Fibroblast of lung (primary cell): Measurements from ENCODE around the gene YBX3. TPM values are rescaled to one million over a fixed set of nuclear protein-coding genes. Genes with fewer than 3 reads are reported as not detected.

ENCODE experiments used
- DNase-seq, 2 donors: peaks; one replicate each; pipeline versions ENCODE4 v3.0.0 to v3.0.0-alpha.2; 2010; ENCODE audit warnings: low read depth in 2 of 2
- H2AFZ ChIP-seq: 2 replicates; pipeline ENCODE4 v1.5.1; 2012; ENCODE audit warnings: low read length, control low read depth, inconsistent platforms
- H3K27ac ChIP-seq: 2 replicates; pipeline ENCODE4 v1.5.1; 2011; ENCODE audit warnings: low read length, control low read depth; ENCODE audit not compliant: insufficient read depth
- H3K27me3 ChIP-seq: 2 replicates; pipeline ENCODE4 v1.5.1; 2011; ENCODE audit warnings: mild to moderate bottlenecking, low read length; ENCODE audit not compliant: control insufficient read depth, insufficient read depth
- H3K36me3 ChIP-seq: 2 replicates; pipeline ENCODE4 v1.5.1; 2011; ENCODE audit warnings: low read length; ENCODE audit not compliant: control insufficient read depth, insufficient read depth
- H3K4me1 ChIP-seq: 2 replicates; pipeline ENCODE4 v1.5.1; 2011; ENCODE audit warnings: low read length; ENCODE audit not compliant: control insufficient read depth, insufficient read depth; ENCODE audit errors: extremely low read depth
- H3K4me2 ChIP-seq: 2 replicates; pipeline ENCODE4 v1.5.1; 2011; ENCODE audit warnings: low read length, control low read depth; ENCODE audit not compliant: insufficient read depth; ENCODE audit errors: extremely low read depth
- H3K4me3 ChIP-seq, 4 experiments: fragments of 200-600 bp in 1 of 4; sonication (generic) in 1 of 4; replicated peaks in 1 of 4; 2 replicates each; pipeline ENCODE4 v1.5.1; 2011 to 2016; ENCODE audit warnings: low read length in 4 of 4, low read depth in 3 of 4, mild to moderate bottlenecking in 3 of 4, control low read depth in 2 of 4, inconsistent platforms in 1 of 4, mixed read lengths in 1 of 4; ENCODE audit not compliant: insufficient read depth in 1 of 4; ENCODE audit errors: control extremely low read depth in 1 of 4
- H3K79me2 ChIP-seq: 2 replicates; pipeline ENCODE4 v1.5.1; 2012; ENCODE audit warnings: mild to moderate bottlenecking, low read length, inconsistent platforms; ENCODE audit not compliant: control insufficient read depth, insufficient read depth
- H3K9ac ChIP-seq: 2 replicates; pipeline ENCODE4 v1.5.1; 2011; ENCODE audit warnings: mild to moderate bottlenecking, low read length, control low read depth; ENCODE audit not compliant: insufficient read depth
- H3K9me3 ChIP-seq: 2 replicates; pipeline ENCODE4 v1.5.1; 2012; ENCODE audit warnings: low read depth, low read length; ENCODE audit not compliant: control insufficient read depth, insufficient read depth
- H4K20me1 ChIP-seq: 2 replicates; pipeline ENCODE4 v1.5.1; 2011; ENCODE audit warnings: low read length; ENCODE audit not compliant: control insufficient read depth, insufficient read depth; ENCODE audit errors: extremely low read depth
- CTCF ChIP-seq, 2 donors: IDR thresholded peaks in 1 of 2; conservative IDR thresholded peaks in 1 of 2; 1 replicate in 1 of 2; 2 replicates in 1 of 2; pipeline ENCODE4 v1.5.1; 2011 to 2012; ENCODE audit warnings: low read length in 2 of 2, control low read depth in 1 of 2, inconsistent platforms in 1 of 2, low read depth in 1 of 2, mild to moderate bottlenecking in 1 of 2
- EZH2 ChIP-seq: IDR thresholded peaks from 2 replicates; pipeline ENCODE4 v1.5.1; 2012; ENCODE audit warnings: low read length, control low read depth, mild to moderate bottlenecking; ENCODE audit errors: missing control alignments
- polyA plus RNA-seq, 2 donors: library from polyadenylated mRNA; depleted of rRNA in 1 of 2; stranded (reverse) in 1 of 2; unstranded in 1 of 2; fragments of >200 nt; gene quantifications; 2 replicates each; pipeline ENCODE4 v1.2.1, GENCODE V29; 2011 to 2012; ENCODE audit warnings: missing spikeins in 1 of 2
- total RNA-seq: library from RNA; depleted of rRNA; stranded (reverse); fragments of >200 nt; gene quantifications from 2 replicates; pipeline ENCODE4 v1.2.1, GENCODE V29; 2014

YBX3 gene
- total and polyA plus RNA-seq, 2 donors (not counting 1 experiment from before 2014, with no cell fraction given): 97.8 to 172 TPM

- TF ChIP-seq EZH2: no peak
- no peak for TF ChIP-seq CTCF (conservative IDR thresholded peaks at IDR 0.05 in 1 of 2, IDR thresholded peaks at IDR 0.05 in 1 of 2; ENCODE audit: low read depth in 1 of 2, low read length in 2 of 2)
Measured at GRCh38 chr12:10741845-10742244, 18.7 kb upstream of the YBX3 start.

DNA sequence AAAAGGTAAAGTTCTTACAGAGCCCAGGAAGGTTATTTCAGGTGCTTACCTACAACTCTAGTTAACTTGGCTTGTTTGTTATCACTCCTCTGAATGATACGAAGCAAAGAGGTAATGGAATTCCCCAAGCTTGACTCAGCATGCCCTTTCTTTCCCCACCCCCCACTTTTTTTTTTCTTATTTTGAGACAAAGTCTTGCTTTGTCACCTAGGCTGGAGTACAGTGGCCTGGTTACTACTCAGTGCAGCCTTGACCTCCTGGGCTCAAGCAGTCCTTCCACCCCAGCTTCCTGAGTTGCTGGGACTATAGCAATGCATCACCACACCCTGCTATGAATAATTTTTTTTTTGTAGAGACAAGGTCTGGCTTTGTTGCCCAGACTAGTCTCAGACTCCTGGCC lies 17.1 kb upstream of the YBX3 start:
- Histone ChIP-seq H3K9me3 (no peaks in the 10 kb centered on the region), H3K27me3 (no peaks in the 10 kb centered on the region), H2AFZ (no peak overlapping the region), H4K20me1 (no peaks in the 10 kb centered on the region), H3K36me3 (no peaks in the 10 kb centered on the region), H3K27ac (no peak overlapping the region), H3K4me3 (no peak overlapping the region), H3K4me1 (no peaks in the 10 kb centered on the region), H3K4me2 (no peak overlapping the region), H3K9ac (no peak overlapping the region), H3K79me2 (no peaks in the 10 kb centered on the region)
- DNase-seq: no peak
- TF ChIP-seq EZH2 (no peak), CTCF (conservative IDR thresholded peaks at IDR 0.05 in 1 of 2, IDR thresholded peaks at IDR 0.05 in 1 of 2; ENCODE audit: low read depth in 1 of 2, low read length in 2 of 2) (no peak)

More at GRCh38 chr12:10741845-10742244, 18.7 kb upstream of the YBX3 start:
- Histone ChIP-seq H3K79me2 (no peaks in the 10 kb centered on the region), H3K27me3 (no peaks in the 10 kb centered on the region), H3K4me1 (no peaks in the 10 kb centered on the region), H3K4me3 (no peak overlapping the region), H3K9ac (no peak overlapping the region), H3K4me2 (no peak overlapping the region), H3K27ac (no peak overlapping the region), H2AFZ (no peak overlapping the region), H3K9me3 (no peaks in the 10 kb centered on the region), H3K36me3 (no peaks in the 10 kb centered on the region), H4K20me1 (no peaks in the 10 kb centered on the region)
- DNase-seq: no peak

DNA sequence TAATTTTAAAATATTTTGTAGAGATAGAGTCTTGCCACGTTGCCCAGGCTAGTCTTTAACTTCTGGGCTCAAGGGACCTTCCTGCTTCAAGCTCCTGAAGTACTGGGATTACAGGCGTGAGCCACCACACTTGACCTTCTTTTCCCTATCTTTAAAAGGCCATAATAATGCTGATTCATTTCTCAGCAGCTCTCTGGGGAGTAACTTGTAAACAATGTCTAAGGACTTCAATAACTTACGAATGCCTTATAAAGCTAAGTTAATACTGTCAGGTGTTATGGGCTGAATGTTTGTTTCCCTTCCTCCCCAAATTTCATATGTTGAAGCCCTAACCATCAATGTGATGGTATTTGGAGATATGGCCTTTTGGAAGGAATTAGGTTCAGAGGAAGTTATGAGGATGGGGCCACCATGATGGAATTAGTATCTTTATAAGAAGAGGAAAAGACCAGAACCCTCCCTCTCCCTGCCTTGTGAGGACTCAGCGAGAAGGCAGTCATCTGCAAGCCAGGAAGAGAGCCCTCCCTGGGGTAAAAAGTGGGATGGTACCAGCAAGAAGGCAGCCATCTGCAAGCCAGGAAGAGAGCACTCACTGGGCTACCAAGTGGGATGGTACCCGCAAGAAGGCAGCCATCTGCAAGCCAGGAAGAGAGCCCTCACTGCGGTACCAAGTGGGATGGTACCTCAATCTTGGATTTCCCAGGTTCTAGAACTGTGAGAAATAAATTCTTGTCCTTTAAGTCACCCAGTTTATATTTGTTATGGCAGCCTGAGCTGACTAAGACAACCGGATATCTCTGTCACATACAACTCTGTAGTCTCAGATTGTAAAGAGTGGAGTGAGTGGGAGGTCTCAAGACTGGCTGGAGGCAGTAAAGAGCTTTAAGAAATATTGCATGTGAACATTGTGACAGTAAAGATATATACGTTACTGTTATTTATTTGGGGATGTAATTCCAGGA lies 16.3 kb upstream of the YBX3 start:
- no peak overlapping the region for H3K27ac ChIP-seq
- DNase-seq: no peak
- no peak for TF ChIP-seq EZH2
- TF ChIP-seq CTCF (conservative IDR thresholded peaks at IDR 0.05 in 1 of 2, IDR thresholded peaks at IDR 0.05 in 1 of 2; ENCODE audit: low read depth in 1 of 2, low read length in 2 of 2): no peak
- no peak overlapping the region for H3K9ac ChIP-seq
- H3K9me3 ChIP-seq: no peaks in the 10 kb centered on the region
- H3K4me2 ChIP-seq: no peak overlapping the region
- H3K27me3 ChIP-seq: no peaks in the 10 kb centered on the region
- H2AFZ ChIP-seq: no peak overlapping the region
- H4K20me1 ChIP-seq: no peaks in the 10 kb centered on the region
- H3K4me1 ChIP-seq: no peaks in the 10 kb centered on the region
- H3K4me3 ChIP-seq: no peak overlapping the region
- H3K36me3 ChIP-seq: no peaks in the 10 kb centered on the region
- H3K79me2 ChIP-seq: no peaks in the 10 kb centered on the region
